Measurements from ENCODE around the gene ZNF138.
A peak's percentile ranks its signal among the peaks of the same experiment; 100 is the strongest.
"Not testable (repeated sequence)": the region's sequence is repeated elsewhere in the genome, so short reads cannot be mapped to it uniquely, and the experiment has no call there.

ZNF138 gene

GRCh38 chr7:64793106-64793755, 997 bp upstream of the ZNF138 start:
- Histone ChIP-seq H2BK15ac (ENCODE audit: low read length) (no peak overlapping the region), H2AFZ (ENCODE audit: low read length) (peak overlapping the region; percentile 87), H3K18ac (ENCODE audit: low read length) (no peak overlapping the region), H3K4me3 (ENCODE audit: low read length in 2 of 2) (no peak overlapping the region), H2BK12ac (ENCODE audit: low read length) (no peak overlapping the region), H2AK5ac (ENCODE audit: low read depth, low read length) (no peak overlapping the region), H2BK5ac (ENCODE audit: low read length) (no peak overlapping the region), H3K36me3 (replicated peaks in 1 of 2; ENCODE audit: control insufficient read depth in 2 of 2, insufficient read depth in 2 of 2, low read length in 2 of 2) (peaks cover 0 to 27% of the 10 kb centered on the region in 2 donors), H3K27ac (replicated peaks; ENCODE audit: low read length) (no peak overlapping the region), H3K9me3 (replicated peaks in 1 of 2; ENCODE audit: control insufficient read depth in 2 of 2, insufficient read depth in 1 of 2, low read depth in 1 of 2, low read length in 2 of 2) (peaks cover 1 to 18% of the 10 kb centered on the region in 2 donors), H4K91ac (ENCODE audit: low read depth, low read length, poor library complexity) (no peak overlapping the region), H3K14ac (ENCODE audit: low read length) (no peak overlapping the region), H3K79me1 (ENCODE audit: low read depth, low read length) (no peaks in the 10 kb centered on the region), H3K27me3 (ENCODE audit: control insufficient read depth in 3 of 3, insufficient read depth in 3 of 3, low read depth in 1 of 3, low read length in 3 of 3) (no peaks in the 10 kb centered on the region), H3K9ac (ENCODE audit: low read depth, low read length, poor library complexity) (no peak overlapping the region), H3K4ac (ENCODE audit: low read length) (no peak overlapping the region), H3K4me1 (ENCODE audit: control insufficient read depth in 2 of 2, insufficient read depth in 1 of 2, low read depth in 1 of 2, low read length in 2 of 2) (peaks cover 2 to 3% of the 10 kb centered on the region in 2 donors), H4K8ac (ENCODE audit: low read depth, low read length) (no peak overlapping the region), H3K23ac (ENCODE audit: low read depth, low read length, poor library complexity) (no peak overlapping the region), H2BK120ac (ENCODE audit: low read depth, low read length) (no peak overlapping the region), H3K4me2 (ENCODE audit: insufficient read depth, low read length, poor library complexity, severe bottlenecking) (no peak overlapping the region)
- no peak for DNase-seq (ENCODE audit: low spot score)
- WGBS, 2 donors (ENCODE audit: extremely low coverage in 2 of 2, insufficient read length in 2 of 2, insufficient replicate concordance in 1 of 2): no CpG with 5 or more reads among the region's 4 CpGs

GRCh38 chr7:64795176-64795575, 948 bp downstream of the ZNF138 start:
- Histone ChIP-seq H3K27me3 (ENCODE audit: control insufficient read depth in 3 of 3, insufficient read depth in 3 of 3, low read depth in 1 of 3, low read length in 3 of 3) (no peaks in the 10 kb centered on the region), H3K27ac (replicated peaks; ENCODE audit: low read length) (no peak overlapping the region), H3K4ac (ENCODE audit: low read length) (no peak overlapping the region), H4K8ac (ENCODE audit: low read depth, low read length) (no peak overlapping the region), H3K4me3 (ENCODE audit: low read length in 2 of 2) (peak overlapping the region in 1 of 2 donors; percentile 98), H3K18ac (ENCODE audit: low read length) (no peak overlapping the region), H2BK12ac (ENCODE audit: low read length) (no peak overlapping the region), H2BK15ac (ENCODE audit: low read length) (no peak overlapping the region), H2BK120ac (ENCODE audit: low read depth, low read length) (no peak overlapping the region), H3K79me1 (ENCODE audit: low read depth, low read length) (no peaks in the 10 kb centered on the region), H2AFZ (ENCODE audit: low read length) (peak overlapping the region; percentile 87), H2AK5ac (ENCODE audit: low read depth, low read length) (no peak overlapping the region), H3K9me3 (replicated peaks in 1 of 2; ENCODE audit: control insufficient read depth in 2 of 2, insufficient read depth in 1 of 2, low read depth in 1 of 2, low read length in 2 of 2) (peaks cover 1 to 26% of the 10 kb centered on the region in 2 donors), H3K14ac (ENCODE audit: low read length) (no peak overlapping the region), H3K23ac (ENCODE audit: low read depth, low read length, poor library complexity) (no peak overlapping the region), H2BK5ac (ENCODE audit: low read length) (no peak overlapping the region), H3K36me3 (replicated peaks in 1 of 2; ENCODE audit: control insufficient read depth in 2 of 2, insufficient read depth in 2 of 2, low read length in 2 of 2) (peaks cover 2 to 46% of the 10 kb centered on the region in 2 donors), H4K91ac (ENCODE audit: low read depth, low read length, poor library complexity) (no peak overlapping the region), H3K9ac (ENCODE audit: low read depth, low read length, poor library complexity) (no peak overlapping the region), H3K4me1 (ENCODE audit: control insufficient read depth in 2 of 2, insufficient read depth in 1 of 2, low read depth in 1 of 2, low read length in 2 of 2) (peaks cover 2 to 3% of the 10 kb centered on the region in 2 donors), H3K4me2 (ENCODE audit: insufficient read depth, low read length, poor library complexity, severe bottlenecking) (no peak overlapping the region)
- DNase-seq (ENCODE audit: low spot score): no peak
- WGBS, 2 donors (ENCODE audit: extremely low coverage in 2 of 2, insufficient read length in 2 of 2, insufficient replicate concordance in 1 of 2): no CpG with 5 or more reads among the region's 1 CpG

GRCh38 chr7:64799169-64799568, 4.9 kb downstream of the ZNF138 start:
- not testable (repeated sequence) for H3K27ac ChIP-seq (replicated peaks; ENCODE audit: low read length); H3K27me3 ChIP-seq (ENCODE audit: control insufficient read depth in 3 of 3, insufficient read depth in 3 of 3, low read depth in 1 of 3, low read length in 3 of 3); H3K4me3 ChIP-seq (ENCODE audit: low read length in 2 of 2); H4K91ac ChIP-seq (ENCODE audit: low read depth, low read length, poor library complexity); H3K23ac ChIP-seq (ENCODE audit: low read depth, low read length, poor library complexity); H3K4me1 ChIP-seq (ENCODE audit: control insufficient read depth in 2 of 2, insufficient read depth in 1 of 2, low read depth in 1 of 2, low read length in 2 of 2); H3K9ac ChIP-seq (ENCODE audit: low read depth, low read length, poor library complexity); H2BK5ac ChIP-seq (ENCODE audit: low read length); H2AFZ ChIP-seq (ENCODE audit: low read length); H2BK15ac ChIP-seq (ENCODE audit: low read length); H3K4ac ChIP-seq (ENCODE audit: low read length); H2AK5ac ChIP-seq (ENCODE audit: low read depth, low read length); DNase-seq (ENCODE audit: low spot score); H3K18ac ChIP-seq (ENCODE audit: low read length); H4K8ac ChIP-seq (ENCODE audit: low read depth, low read length); H3K14ac ChIP-seq (ENCODE audit: low read length); H2BK12ac ChIP-seq (ENCODE audit: low read length); H2BK120ac ChIP-seq (ENCODE audit: low read depth, low read length); H3K4me2 ChIP-seq (ENCODE audit: insufficient read depth, low read length, poor library complexity, severe bottlenecking); H3K79me1 ChIP-seq (ENCODE audit: low read depth, low read length)
- WGBS, 2 donors (ENCODE audit: extremely low coverage in 2 of 2, insufficient read length in 2 of 2, insufficient replicate concordance in 1 of 2): no CpG with 5 or more reads among the region's 8 CpGs
- Histone ChIP-seq H3K9me3 (replicated peaks in 1 of 2; ENCODE audit: control insufficient read depth in 2 of 2, insufficient read depth in 1 of 2, low read depth in 1 of 2, low read length in 2 of 2) (peaks cover 1 to 50% of the 10 kb centered on the region in 2 donors), H3K36me3 (replicated peaks in 1 of 2; ENCODE audit: control insufficient read depth in 2 of 2, insufficient read depth in 2 of 2, low read length in 2 of 2) (peaks cover 2 to 86% of the 10 kb centered on the region in 2 donors)

- no peak overlapping the region for H3K14ac ChIP-seq (ENCODE audit: low read length)
- H2AFZ ChIP-seq (ENCODE audit: low read length): no peak overlapping the region
- no peak overlapping the region for H3K23ac ChIP-seq (ENCODE audit: low read depth, low read length, poor library complexity)
- H3K18ac ChIP-seq (ENCODE audit: low read length): no peak overlapping the region
- DNase-seq (ENCODE audit: low spot score): no peak
- H3K4me2 ChIP-seq (ENCODE audit: insufficient read depth, low read length, poor library complexity, severe bottlenecking): no peak overlapping the region
- H4K91ac ChIP-seq (ENCODE audit: low read depth, low read length, poor library complexity): no peak overlapping the region
- no peaks in the 10 kb centered on the region for H3K27me3 ChIP-seq (ENCODE audit: control insufficient read depth in 3 of 3, insufficient read depth in 3 of 3, low read depth in 1 of 3, low read length in 3 of 3)
- peaks cover 9 to 54% of the 10 kb centered on the region in 2 donors for H3K9me3 ChIP-seq (replicated peaks in 1 of 2; ENCODE audit: control insufficient read depth in 2 of 2, insufficient read depth in 1 of 2, low read depth in 1 of 2, low read length in 2 of 2)
- no peak overlapping the region for H3K9ac ChIP-seq (ENCODE audit: low read depth, low read length, poor library complexity)
- H2BK5ac ChIP-seq (ENCODE audit: low read length): no peak overlapping the region
- no peak overlapping the region for H3K27ac ChIP-seq (replicated peaks; ENCODE audit: low read length)
- H2BK120ac ChIP-seq (ENCODE audit: low read depth, low read length): no peak overlapping the region
- H3K79me1 ChIP-seq (ENCODE audit: low read depth, low read length): peaks cover 2% of the 10 kb centered on the region
- peaks cover 5 to 84% of the 10 kb centered on the region in 2 donors for H3K36me3 ChIP-seq (replicated peaks in 1 of 2; ENCODE audit: control insufficient read depth in 2 of 2, insufficient read depth in 2 of 2, low read length in 2 of 2)
- H2BK15ac ChIP-seq (ENCODE audit: low read length): no peak overlapping the region
- H2AK5ac ChIP-seq (ENCODE audit: low read depth, low read length): no peak overlapping the region
- no peak overlapping the region for H4K8ac ChIP-seq (ENCODE audit: low read depth, low read length)
- WGBS, 2 donors (ENCODE audit: extremely low coverage in 2 of 2, insufficient read length in 2 of 2, insufficient replicate concordance in 1 of 2): no CpG with 5 or more reads among the region's 2 CpGs
- no peak overlapping the region for H3K4me3 ChIP-seq (ENCODE audit: low read length in 2 of 2)
- H3K4me1 ChIP-seq (ENCODE audit: control insufficient read depth in 2 of 2, insufficient read depth in 1 of 2, low read depth in 1 of 2, low read length in 2 of 2): no peaks in the 10 kb centered on the region
- no peak overlapping the region for H3K4ac ChIP-seq (ENCODE audit: low read length)
- no peak overlapping the region for H2BK12ac ChIP-seq (ENCODE audit: low read length)
Measured at GRCh38 chr7:64802699-64803098, 8.5 kb downstream of the ZNF138 start.

Measured in neuronal stem cell (in vitro differentiated cells).